WTC11 (cell line): ENCODE measurements around the gene SLC13A4. TPM values are rescaled to one million over a fixed set of nuclear protein-coding genes. Genes with fewer than 3 reads are reported as not detected.

Experiments used
- ATAC-seq: fragments of 200-7000 bp; cut with Tn5 transposase; 2 replicates; pipeline ENCODE4 v1.10.0; 2021; ENCODE audit warnings: mild to moderate bottlenecking, moderate library complexity
- CTCF ChIA-PET: fragments of 300-600 bp; sonication (Branson Sonifier 250); formaldehyde crosslinking; loops from one replicate; lab custom pipeline; 2021; ENCODE audit warnings: antibody characterized with exemption; lab: Charles Lee
- POLR2A ChIA-PET: fragments of 350-600 bp; sonication (Branson Sonifier 250); formaldehyde crosslinking; loops from one replicate; lab custom pipeline; 2021; ENCODE audit warnings: antibody characterized with exemption; lab: Charles Lee
- DNase-seq: peaks from one replicate; pipeline ENCODE4 v3.0.0; 2021; ENCODE audit warnings: low spot score
- H3K27ac Mint-ChIP-seq: 2 replicates; pipeline ENCODE4 v1.8.0; 2021; ENCODE audit warnings: mixed read lengths
- H3K27me3 Mint-ChIP-seq: 2 replicates; pipeline ENCODE4 v1.8.0; 2021; ENCODE audit warnings: low read depth, mild to moderate bottlenecking, moderate library complexity, mixed read lengths
- H3K36me3 Mint-ChIP-seq: 2 replicates; pipeline ENCODE4 v1.8.0; 2021; ENCODE audit warnings: mixed read lengths
- H3K4me1 Mint-ChIP-seq: 2 replicates; pipeline ENCODE4 v1.8.0; 2022; ENCODE audit warnings: mixed read lengths
- H3K4me3 Mint-ChIP-seq: 2 replicates; pipeline ENCODE4 v1.8.0; 2021; ENCODE audit warnings: mild to moderate bottlenecking, moderate library complexity, mixed read lengths
- H3K9me3 Mint-ChIP-seq: 2 replicates; pipeline ENCODE4 v1.8.0; 2021; ENCODE audit warnings: mixed read lengths
- CREM ChIP-seq: sonication (generic); formaldehyde crosslinking; IDR thresholded peaks from 2 replicates; pipeline ENCODE4 v1.8.1; 2022; ENCODE audit warnings: mild to moderate bottlenecking, missing genetic modification reagents, moderate library complexity
- ELF4 ChIP-seq: sonication (generic); formaldehyde crosslinking; IDR thresholded peaks from 2 replicates; pipeline ENCODE4 v1.8.1; 2022; ENCODE audit warnings: low read depth, mild to moderate bottlenecking, moderate library complexity, missing genetic modification reagents
- GRHL2 ChIP-seq: fragments of 250-450 bp; sonication (Bioruptor Pico); IDR thresholded peaks from 2 replicates; pipeline ENCODE4 v1.8.0; 2022; ENCODE audit warnings: mild to moderate bottlenecking, moderate library complexity; ENCODE audit not compliant: insufficient replicate concordance, severe bottlenecking
- IRF2 ChIP-seq: sonication (generic); formaldehyde crosslinking; IDR thresholded peaks from 2 replicates; pipeline ENCODE4 v1.8.0; 2022; ENCODE audit warnings: low read depth, missing genetic modification reagents, borderline replicate concordance
- OVOL2 ChIP-seq: fragments of 250-450 bp; sonication (Bioruptor Pico); IDR thresholded peaks from 2 replicates; pipeline ENCODE4 v1.9.0; 2021; ENCODE audit warnings: mild to moderate bottlenecking, borderline replicate concordance
- RORB ChIP-seq: fragments of 250-450 bp; sonication (Bioruptor Pico); IDR thresholded peaks from 2 replicates; pipeline ENCODE4 v1.9.0; 2021; ENCODE audit warnings: mild to moderate bottlenecking
- SOX15 ChIP-seq: fragments of 250-450 bp; sonication (Bioruptor Pico); IDR thresholded peaks from 2 replicates; pipeline ENCODE4 v1.9.0; 2021; ENCODE audit warnings: mild to moderate bottlenecking
- TEAD4 ChIP-seq: sonication (generic); formaldehyde crosslinking; IDR thresholded peaks from 2 replicates; pipeline ENCODE4 v1.8.0; 2022; ENCODE audit warnings: mild to moderate bottlenecking, missing genetic modification reagents
- ZNF232 ChIP-seq: sonication (generic); formaldehyde crosslinking; IDR thresholded peaks from 2 replicates; pipeline ENCODE4 v1.8.0; 2022; ENCODE audit warnings: mild to moderate bottlenecking, missing genetic modification reagents
- total RNA-seq: library from RNA; stranded (reverse); gene quantifications from 3 replicates; pipeline ENCODE4 v1.2.3, GENCODE V29; 2021
- TF ChIP-seq, protein P1 (sequence below): fragments of 200-600 bp; IDR thresholded peaks from 2 replicates; pipeline ENCODE4 v1.8.0; 2022; ENCODE audit warnings: antibody characterized with exemption
- TF ChIP-seq, protein P2 (sequence below): fragments of 250-450 bp; sonication (Bioruptor Pico); IDR thresholded peaks from 2 replicates; pipeline ENCODE4 v1.9.0; 2021; ENCODE audit warnings: moderate library complexity, mild to moderate bottlenecking, inconsistent platforms, borderline replicate concordance
- TF ChIP-seq, protein P3 (sequence below): sonication (generic); formaldehyde crosslinking; IDR thresholded peaks from 2 replicates; pipeline ENCODE4 v1.8.1; 2022; ENCODE audit warnings: mild to moderate bottlenecking, moderate library complexity, missing genetic modification reagents
- TF ChIP-seq, protein P4 (sequence below): sonication (generic); formaldehyde crosslinking; IDR thresholded peaks from 2 replicates; pipeline ENCODE4 v1.8.1; 2023; ENCODE audit warnings: mild to moderate bottlenecking, missing genetic modification reagents
- TF ChIP-seq, protein P5 (sequence below): sonication (generic); formaldehyde crosslinking; conservative IDR thresholded peaks from 2 replicates; pipeline ENCODE4 v1.8.1; 2023; ENCODE audit warnings: mild to moderate bottlenecking, low read depth, missing genetic modification reagents, moderate library complexity

The SLC13A4 gene
- total RNA-seq, 1 experiment from 2014 or later: 1.6 TPM

DNA sequence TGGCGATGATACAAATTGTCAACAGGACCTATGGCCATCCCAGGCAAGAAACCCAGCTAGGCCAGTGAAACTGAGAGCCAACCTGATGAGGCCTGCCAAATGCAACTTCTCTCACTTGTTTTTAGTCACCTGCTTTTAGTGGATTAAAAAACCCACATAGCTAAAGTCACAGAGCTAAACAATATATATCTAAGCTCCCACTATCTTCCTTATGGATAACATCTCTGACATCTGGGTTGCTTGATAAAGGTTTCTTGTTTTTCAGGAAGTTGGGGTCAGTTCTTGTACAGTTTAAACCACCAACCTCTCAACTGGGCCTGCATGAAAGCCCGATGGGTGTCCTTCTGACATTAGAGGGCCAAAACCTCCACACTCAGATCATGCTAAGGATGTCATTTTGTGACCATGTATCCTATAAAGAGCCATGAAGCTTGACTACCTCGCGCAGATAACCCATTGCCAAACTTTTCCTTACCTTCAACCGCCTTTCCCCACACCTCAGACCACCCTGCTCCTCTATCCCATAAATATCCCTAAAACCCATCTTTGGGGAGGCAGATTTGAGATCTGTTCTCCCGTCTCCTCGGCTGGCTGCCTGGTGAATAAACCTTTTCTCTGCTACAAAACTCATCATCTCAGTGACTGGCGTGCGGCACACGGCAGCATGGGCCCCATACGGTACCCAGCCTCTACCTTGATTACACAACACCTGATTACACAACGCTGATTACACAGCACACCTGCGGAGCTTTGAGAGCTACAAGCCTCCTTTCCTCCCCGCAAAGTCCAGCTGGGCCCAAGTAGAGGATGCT is 66.5 kb downstream of the SLC13A4 start (continued):
- no peak for TF ChIP-seq GRHL2 (CRISPR knock-in tag)

DNA sequence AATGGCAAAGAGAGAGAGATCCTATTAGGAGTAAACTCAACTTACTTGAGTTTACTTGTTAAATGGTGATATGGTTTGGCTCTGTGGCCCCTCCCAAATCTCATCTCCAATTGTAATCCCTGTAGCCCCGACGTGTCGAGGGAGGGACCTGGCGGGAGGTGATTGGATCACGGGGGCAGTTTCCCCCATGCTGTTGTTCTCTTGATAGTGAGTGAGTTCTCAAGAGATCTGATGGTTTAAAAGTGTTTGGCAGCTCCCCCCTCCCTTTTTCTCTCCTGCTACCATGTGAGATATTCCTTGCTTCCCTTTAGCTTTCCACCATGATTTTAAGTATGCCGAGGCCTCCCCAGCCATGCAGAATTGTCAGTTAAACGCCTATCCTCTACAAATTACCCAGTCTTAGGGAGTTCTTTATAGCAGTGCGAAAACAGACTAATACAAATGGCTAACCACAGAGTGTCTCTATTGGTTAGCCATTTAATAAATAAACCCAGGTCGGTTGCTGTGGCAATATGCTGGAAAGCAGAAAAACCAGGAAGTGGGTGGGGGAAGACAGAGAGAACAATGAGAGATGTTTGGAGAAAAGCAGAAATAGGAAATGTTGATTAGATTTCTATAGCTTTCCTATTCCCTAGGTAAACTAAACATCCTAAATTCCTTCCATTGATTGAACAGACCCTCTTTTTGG is 68.7 kb downstream of the SLC13A4 start:
- Mint-ChIP-seq H3K4me1 (peaks cover 17% of the 10 kb centered on the region), H3K27ac (no peak overlapping the region), H3K36me3 (no peaks in the 10 kb centered on the region), H3K9me3 (peaks cover 3% of the 10 kb centered on the region; the same call in 1 of the 2 replicates), H3K4me3 (no peak overlapping the region), H3K27me3 (no peaks in the 10 kb centered on the region)
- POLR2A ChIA-PET: no interaction called here
- CTCF ChIA-PET: interaction anchor here (0.5 to 3.1 kb wide), 3 partner anchors 14 to 355 kb away, joined by 3 to 10 read pairs (median 6); no protein-coding TSS in a partner anchor
- DNase-seq (no peak), ATAC-seq (no peak)
- TF ChIP-seq ELF4 (CRISPR knock-in tag) (no peak), RORB (CRISPR knock-in tag) (no peak), ZNF232 (CRISPR knock-in tag) (no peak), SOX15 (CRISPR knock-in tag) (no peak), CREM (no peak), TEAD4 (CRISPR knock-in tag) (no peak), IRF2 (CRISPR knock-in tag) (no peak), OVOL2 (CRISPR knock-in tag) (no peak)
- TF ChIP-seq, protein P1, sequence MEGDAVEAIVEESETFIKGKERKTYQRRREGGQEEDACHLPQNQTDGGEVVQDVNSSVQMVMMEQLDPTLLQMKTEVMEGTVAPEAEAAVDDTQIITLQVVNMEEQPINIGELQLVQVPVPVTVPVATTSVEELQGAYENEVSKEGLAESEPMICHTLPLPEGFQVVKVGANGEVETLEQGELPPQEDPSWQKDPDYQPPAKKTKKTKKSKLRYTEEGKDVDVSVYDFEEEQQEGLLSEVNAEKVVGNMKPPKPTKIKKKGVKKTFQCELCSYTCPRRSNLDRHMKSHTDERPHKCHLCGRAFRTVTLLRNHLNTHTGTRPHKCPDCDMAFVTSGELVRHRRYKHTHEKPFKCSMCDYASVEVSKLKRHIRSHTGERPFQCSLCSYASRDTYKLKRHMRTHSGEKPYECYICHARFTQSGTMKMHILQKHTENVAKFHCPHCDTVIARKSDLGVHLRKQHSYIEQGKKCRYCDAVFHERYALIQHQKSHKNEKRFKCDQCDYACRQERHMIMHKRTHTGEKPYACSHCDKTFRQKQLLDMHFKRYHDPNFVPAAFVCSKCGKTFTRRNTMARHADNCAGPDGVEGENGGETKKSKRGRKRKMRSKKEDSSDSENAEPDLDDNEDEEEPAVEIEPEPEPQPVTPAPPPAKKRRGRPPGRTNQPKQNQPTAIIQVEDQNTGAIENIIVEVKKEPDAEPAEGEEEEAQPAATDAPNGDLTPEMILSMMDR: no peak
- TF ChIP-seq, protein P2, sequence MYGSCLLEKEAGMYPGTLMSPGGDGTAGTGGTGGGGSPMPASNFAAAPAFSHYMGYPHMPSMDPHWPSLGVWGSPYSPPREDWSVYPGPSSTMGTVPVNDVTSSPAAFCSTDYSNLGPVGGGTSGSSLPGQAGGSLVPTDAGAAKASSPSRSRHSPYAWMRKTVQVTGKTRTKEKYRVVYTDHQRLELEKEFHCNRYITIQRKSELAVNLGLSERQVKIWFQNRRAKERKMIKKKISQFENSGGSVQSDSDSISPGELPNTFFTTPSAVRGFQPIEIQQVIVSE (CRISPR knock-in tag): no peak
- TF ChIP-seq, protein P3, sequence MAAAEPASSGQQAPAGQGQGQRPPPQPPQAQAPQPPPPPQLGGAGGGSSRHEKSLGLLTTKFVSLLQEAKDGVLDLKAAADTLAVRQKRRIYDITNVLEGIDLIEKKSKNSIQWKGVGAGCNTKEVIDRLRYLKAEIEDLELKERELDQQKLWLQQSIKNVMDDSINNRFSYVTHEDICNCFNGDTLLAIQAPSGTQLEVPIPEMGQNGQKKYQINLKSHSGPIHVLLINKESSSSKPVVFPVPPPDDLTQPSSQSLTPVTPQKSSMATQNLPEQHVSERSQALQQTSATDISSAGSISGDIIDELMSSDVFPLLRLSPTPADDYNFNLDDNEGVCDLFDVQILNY (CRISPR knock-in tag): no peak
- TF ChIP-seq, protein P4, sequence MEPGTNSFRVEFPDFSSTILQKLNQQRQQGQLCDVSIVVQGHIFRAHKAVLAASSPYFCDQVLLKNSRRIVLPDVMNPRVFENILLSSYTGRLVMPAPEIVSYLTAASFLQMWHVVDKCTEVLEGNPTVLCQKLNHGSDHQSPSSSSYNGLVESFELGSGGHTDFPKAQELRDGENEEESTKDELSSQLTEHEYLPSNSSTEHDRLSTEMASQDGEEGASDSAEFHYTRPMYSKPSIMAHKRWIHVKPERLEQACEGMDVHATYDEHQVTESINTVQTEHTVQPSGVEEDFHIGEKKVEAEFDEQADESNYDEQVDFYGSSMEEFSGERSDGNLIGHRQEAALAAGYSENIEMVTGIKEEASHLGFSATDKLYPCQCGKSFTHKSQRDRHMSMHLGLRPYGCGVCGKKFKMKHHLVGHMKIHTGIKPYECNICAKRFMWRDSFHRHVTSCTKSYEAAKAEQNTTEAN (CRISPR knock-in tag): no peak
- TF ChIP-seq, protein P5, sequence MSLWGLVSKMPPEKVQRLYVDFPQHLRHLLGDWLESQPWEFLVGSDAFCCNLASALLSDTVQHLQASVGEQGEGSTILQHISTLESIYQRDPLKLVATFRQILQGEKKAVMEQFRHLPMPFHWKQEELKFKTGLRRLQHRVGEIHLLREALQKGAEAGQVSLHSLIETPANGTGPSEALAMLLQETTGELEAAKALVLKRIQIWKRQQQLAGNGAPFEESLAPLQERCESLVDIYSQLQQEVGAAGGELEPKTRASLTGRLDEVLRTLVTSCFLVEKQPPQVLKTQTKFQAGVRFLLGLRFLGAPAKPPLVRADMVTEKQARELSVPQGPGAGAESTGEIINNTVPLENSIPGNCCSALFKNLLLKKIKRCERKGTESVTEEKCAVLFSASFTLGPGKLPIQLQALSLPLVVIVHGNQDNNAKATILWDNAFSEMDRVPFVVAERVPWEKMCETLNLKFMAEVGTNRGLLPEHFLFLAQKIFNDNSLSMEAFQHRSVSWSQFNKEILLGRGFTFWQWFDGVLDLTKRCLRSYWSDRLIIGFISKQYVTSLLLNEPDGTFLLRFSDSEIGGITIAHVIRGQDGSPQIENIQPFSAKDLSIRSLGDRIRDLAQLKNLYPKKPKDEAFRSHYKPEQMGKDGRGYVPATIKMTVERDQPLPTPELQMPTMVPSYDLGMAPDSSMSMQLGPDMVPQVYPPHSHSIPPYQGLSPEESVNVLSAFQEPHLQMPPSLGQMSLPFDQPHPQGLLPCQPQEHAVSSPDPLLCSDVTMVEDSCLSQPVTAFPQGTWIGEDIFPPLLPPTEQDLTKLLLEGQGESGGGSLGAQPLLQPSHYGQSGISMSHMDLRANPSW (CRISPR knock-in tag): no peak
